T-cell (primary cell): Measurements from ENCODE around the gene HSPA1L. TPM values are rescaled to one million over a fixed set of nuclear protein-coding genes. Genes with fewer than 3 reads are reported as not detected.
"Not testable (repeated sequence)": the region's sequence is repeated elsewhere in the genome, so short reads cannot be mapped to it uniquely, and the experiment has no call there.

Experiments used
- ATAC-seq, 4 experiments: fragments of 200-7000 bp in 3 of 4; fragments of 150-1000 bp in 1 of 4; cut with Tn5 transposase; replicated peaks in 1 of 4; 1 replicate in 3 of 4; 2 replicates in 1 of 4; pipeline ENCODE4 v1.10.0; 2021; ENCODE audit warnings: moderate library complexity in 3 of 4, mild to moderate bottlenecking in 2 of 4, moderate number of reproducible peaks in 1 of 4
- CTCF ChIA-PET, 2 donors: fragments of 300-600 bp; sonication (Branson Sonifier 250); formaldehyde crosslinking; loops; one replicate each; lab custom pipeline; 2022; ENCODE audit warnings: antibody characterized with exemption in 2 of 2; lab: Charles Lee
- POLR2A ChIA-PET, 2 donors: fragments of 300-600 bp; sonication (Branson Sonifier 250); formaldehyde crosslinking; loops; one replicate each; lab custom pipeline; 2022; ENCODE audit warnings: antibody characterized with exemption in 2 of 2; lab: Charles Lee
- DNase-seq, 35 experiments: peaks; one replicate each; pipeline versions ENCODE4 v3.0.0 to v3.0.0-alpha.2; 2013 to 2023
- H3K27ac ChIP-seq: one replicate; pipeline ENCODE4 v1.5.1; 2013; ENCODE audit warnings: low read length
- H3K27me3 ChIP-seq, 2 experiments: replicated peaks in 1 of 2; 1 replicate in 1 of 2; 2 replicates in 1 of 2; pipeline versions ENCODE4 v1.6.1 to v1.7.0; 2013; ENCODE audit warnings: low read length in 1 of 2, mixed read lengths in 1 of 2; ENCODE audit not compliant: control insufficient read depth in 2 of 2, insufficient read depth in 2 of 2; ENCODE audit errors: extremely low read depth in 1 of 2
- H3K36me3 ChIP-seq, 2 donors: 1 replicate in 1 of 2; 2 replicates in 1 of 2; pipeline versions ENCODE4 v1.6.1 to v1.7.0; 2013; ENCODE audit warnings: low read length in 1 of 2; ENCODE audit not compliant: control insufficient read depth in 2 of 2, insufficient read depth in 1 of 2; ENCODE audit errors: extremely low read depth in 1 of 2
- H3K4me1 ChIP-seq, 2 experiments: 1 replicate in 1 of 2; 2 replicates in 1 of 2; pipeline versions ENCODE4 v1.6.1 to v1.7.0; 2013; ENCODE audit warnings: low read length in 2 of 2, mixed read lengths in 1 of 2; ENCODE audit not compliant: insufficient read depth in 2 of 2, control insufficient read depth in 1 of 2; ENCODE audit errors: extremely low read depth in 1 of 2
- H3K4me3 ChIP-seq, 2 donors: 1 replicate in 1 of 2; 2 replicates in 1 of 2; pipeline versions ENCODE4 v1.5.1 to v1.7.0; 2013; ENCODE audit warnings: mild to moderate bottlenecking in 2 of 2, low read length in 1 of 2, moderate library complexity in 1 of 2; ENCODE audit not compliant: control insufficient read depth in 1 of 2; ENCODE audit errors: extremely low read depth in 1 of 2
- H3K9me3 ChIP-seq: 2 replicates; pipeline ENCODE4 v1.7.0; 2013
- H3K27ac Mint-ChIP-seq, 2 donors: one replicate each; pipeline ENCODE4 v1.8.0; 2020 to 2021; ENCODE audit warnings: mild to moderate bottlenecking in 2 of 2, mixed read lengths in 2 of 2
- H3K27me3 Mint-ChIP-seq, 2 donors: one replicate each; pipeline ENCODE4 v1.8.0; 2021 to 2022; ENCODE audit warnings: mixed read lengths in 2 of 2
- H3K36me3 Mint-ChIP-seq: one replicate; pipeline ENCODE4 v1.8.0; 2021; ENCODE audit warnings: mixed read lengths
- H3K4me1 Mint-ChIP-seq, 3 donors: one replicate each; pipeline ENCODE4 v1.8.0; 2020 to 2022; ENCODE audit warnings: mixed read lengths in 3 of 3, mild to moderate bottlenecking in 1 of 3
- H3K4me3 Mint-ChIP-seq, 3 donors: one replicate each; pipeline ENCODE4 v1.8.0; 2020 to 2022; ENCODE audit warnings: mild to moderate bottlenecking in 3 of 3, mixed read lengths in 3 of 3, moderate library complexity in 3 of 3
- H3K9me3 Mint-ChIP-seq, 3 donors: one replicate each; pipeline ENCODE4 v1.8.0; 2020 to 2022; ENCODE audit warnings: mixed read lengths in 3 of 3
- WGBS: methylation state at CpG from one replicate; pipeline ENCODE4 v1.1.5; 2013; ENCODE audit warnings: missing lambda C conversion rate; ENCODE audit not compliant: insufficient coverage; 5-methylcytosine and 5-hydroxymethylcytosine counted together
- total RNA-seq, 35 experiments: library from RNA in 6 of 35; stranded (reverse) in 6 of 35; fragments of 120-200 nt in 1 of 35; gene quantifications; one replicate each; pipeline versions ENCODE4 v1.2.1 to v1.2.4 and lab custom pipeline; 2013 to 2026

Gene HSPA1L
- total RNA-seq, 5 donors from 2014 or later (not counting 1 experiment from before 2014, with no cell fraction given): 2.8 to 8.5 (median 8.1) TPM

DNA sequence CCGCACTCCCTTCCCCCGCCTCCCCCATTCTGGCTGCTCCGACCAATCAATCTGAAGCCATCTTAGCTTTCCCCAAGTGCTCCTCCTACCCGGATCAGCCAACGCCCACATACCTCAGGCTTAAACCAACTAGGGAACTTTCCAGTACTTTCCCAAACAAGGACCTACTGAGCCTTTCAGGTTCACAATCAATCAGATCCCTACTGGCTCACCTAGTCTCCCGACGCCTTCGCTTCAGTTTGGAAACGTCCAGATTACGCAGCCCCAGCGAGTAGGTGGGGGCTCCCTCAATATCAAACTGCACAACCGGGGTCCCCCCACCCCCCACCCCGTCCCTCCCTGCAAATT, 432 bp downstream of the HSPA1L start:
- Mint-ChIP-seq H3K4me3 (peak overlapping the region; percentile 89 to 92 (median 90)), H3K4me1 (peaks cover 30 to 55% (median 40%) of the 10 kb centered on the region in 3 donors), H3K27me3 (no peaks in the 10 kb centered on the region), H3K36me3 (peaks cover 16% of the 10 kb centered on the region), H3K27ac (peak overlapping the region; percentile 90 to 94), H3K9me3 (no peaks in the 10 kb centered on the region)
- 0% methylated on average over 12 of the region's 13 CpGs for WGBS
- ATAC-seq (peak; percentile 43 to 68 (median 48)), DNase-seq (peak in 28 of 35 experiments; percentile 26 to 83 (median 50))
- ChIA-PET POLR2A (interaction anchor here in 1 of 2 donors (0.6 to 0.8 kb wide), 2 partner anchors 8 to 304 kb away, joined by 5 to 16 read pairs; partner anchors contain the start of gene LSM2), CTCF (interaction anchor here in 1 of 2 donors (0.7 to 1.1 kb wide), 5 partner anchors 8 to 85 kb away, joined by 3 to 6 read pairs (median 4); partner anchors contain the start of genes DDAH2 and LSM2)
- Histone ChIP-seq H3K4me1 (peaks cover 9 to 44% of the 10 kb centered on the region in 2 experiments), H3K9me3 (no peaks in the 10 kb centered on the region), H3K4me3 (peak overlapping the region; percentile 88 to 90), H3K36me3 (peaks cover 8 to 20% of the 10 kb centered on the region in 2 donors), H3K27ac (peak overlapping the region; percentile 69), H3K27me3 (no peaks in the 10 kb centered on the region)

DNA sequence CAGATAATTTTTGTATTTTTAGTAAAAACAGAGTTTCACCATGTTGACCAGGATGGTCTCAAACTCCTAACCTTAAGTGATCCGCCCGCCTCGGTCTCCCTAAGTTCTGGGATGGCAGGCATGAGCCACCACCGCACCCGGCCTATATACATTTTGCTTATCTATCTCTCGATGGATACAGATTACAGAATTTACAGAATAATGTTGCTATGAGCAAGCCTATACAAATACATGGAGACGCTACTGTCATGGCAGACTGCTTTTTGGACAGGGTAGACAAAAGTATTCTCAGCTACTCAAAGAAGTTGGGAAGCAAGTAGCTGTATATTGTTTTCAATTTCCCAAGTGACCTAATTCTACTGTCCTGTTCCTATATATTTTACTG, 1.6 kb downstream of the HSPA1L start:
- Mint-ChIP-seq H3K9me3 (no peaks in the 10 kb centered on the region), H3K36me3 (peaks cover 19% of the 10 kb centered on the region), H3K4me3 (peak overlapping the region; percentile 70 to 92 (median 90)), H3K27me3 (no peaks in the 10 kb centered on the region), H3K4me1 (peaks cover 29 to 50% (median 34%) of the 10 kb centered on the region in 3 donors), H3K27ac (peak overlapping the region; percentile 86 to 90)
- no peak for DNase-seq
- no CpG with 5 or more reads among the region's 7 CpGs for WGBS
- H3K4me3 ChIP-seq: peak overlapping the region in 1 of 2 donors; percentile 90
- peaks cover 8 to 22% of the 10 kb centered on the region in 2 donors for H3K36me3 ChIP-seq
- no peaks in the 10 kb centered on the region for H3K9me3 ChIP-seq
- H3K27ac ChIP-seq: no peak overlapping the region
- H3K4me1 ChIP-seq: peaks cover 8 to 32% of the 10 kb centered on the region in 2 experiments
- ATAC-seq: no peak
- CTCF ChIA-PET: interaction anchor here (0.6 to 1.1 kb wide), 2 partner anchors 17 to 99 kb away, joined by 3 to 6 read pairs; no protein-coding TSS in a partner anchor
- no peaks in the 10 kb centered on the region for H3K27me3 ChIP-seq
- POLR2A ChIA-PET: no interaction called here

DNA sequence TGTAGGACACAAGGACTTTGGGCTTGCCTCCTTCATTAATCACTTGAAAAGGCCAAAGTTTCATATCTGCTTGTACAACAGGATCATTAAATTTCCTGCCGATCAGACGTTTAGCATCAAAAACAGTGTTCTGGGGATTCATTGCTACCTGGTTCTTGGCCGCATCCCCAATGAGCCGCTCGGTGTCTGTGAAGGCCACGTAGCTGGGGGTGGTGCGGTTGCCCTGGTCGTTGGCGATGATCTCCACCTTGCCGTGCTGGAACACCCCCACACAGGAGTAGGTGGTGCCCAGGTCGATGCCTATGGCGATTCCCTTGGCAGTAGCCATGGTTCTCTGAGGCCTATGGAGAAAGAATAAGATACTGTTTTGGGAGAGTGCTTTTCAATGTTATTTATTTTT, 3.4 kb downstream of the HSPA1L start:
- Histone ChIP-seq H3K27ac (no peak overlapping the region), H3K4me3 (no peak overlapping the region), H3K9me3 (no peaks in the 10 kb centered on the region), H3K27me3 (no peaks in the 10 kb centered on the region), H3K36me3 (peaks cover 8 to 22% of the 10 kb centered on the region in 2 donors), H3K4me1 (peaks cover 5 to 35% of the 10 kb centered on the region in 2 experiments)
- Mint-ChIP-seq H3K4me3 (no peak overlapping the region), H3K9me3 (no peaks in the 10 kb centered on the region), H3K27me3 (no peaks in the 10 kb centered on the region), H3K27ac (no peak overlapping the region), H3K4me1 (peaks cover 24 to 42% (median 25%) of the 10 kb centered on the region in 3 donors), H3K36me3 (peaks cover 19% of the 10 kb centered on the region)
- DNase-seq (no peak), ATAC-seq (no peak)
- ChIA-PET CTCF (no interaction called here), POLR2A (interaction anchor here in 1 of 2 donors (0.7 kb wide), 1 partner anchor 154 kb away, joined by 3 read pairs; no protein-coding TSS in a partner anchor)
- WGBS: 94% methylated on average over 5 of the region's 12 CpGs

DNA sequence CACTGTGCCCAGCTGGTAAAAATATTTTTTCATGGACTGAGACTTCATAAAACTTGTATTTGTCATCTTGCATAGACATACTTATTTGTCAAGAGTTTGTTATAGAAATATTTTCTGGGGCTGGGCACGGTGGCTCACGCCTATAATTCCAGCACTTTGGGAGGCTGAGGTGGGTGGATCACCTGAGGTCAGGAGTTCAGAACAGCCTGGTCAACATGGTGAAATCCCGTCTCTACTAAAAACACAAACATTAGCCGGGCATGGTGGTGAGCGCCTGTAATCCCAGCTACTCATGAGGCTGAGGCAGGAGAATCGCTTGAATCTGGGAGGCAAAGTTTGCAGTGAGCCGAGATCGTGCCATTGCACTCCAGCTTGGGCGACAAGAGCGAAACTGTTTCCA, 6.5 kb downstream of the HSPA1L start:
- H3K27me3 Mint-ChIP-seq, ATAC-seq, H3K27ac ChIP-seq, H3K9me3 Mint-ChIP-seq, H3K4me3 Mint-ChIP-seq, CTCF ChIA-PET, H3K9me3 ChIP-seq, POLR2A ChIA-PET, H3K27me3 ChIP-seq, H3K27ac Mint-ChIP-seq, H3K4me3 ChIP-seq, DNase-seq: not testable (repeated sequence)
- WGBS: no CpG with 5 or more reads among the region's 10 CpGs
- peaks cover 9 to 45% of the 10 kb centered on the region in 2 experiments for H3K4me1 ChIP-seq
- Mint-ChIP-seq H3K4me1 (peaks cover 27 to 44% (median 29%) of the 10 kb centered on the region in 3 donors), H3K36me3 (peaks cover 19% of the 10 kb centered on the region)
- H3K36me3 ChIP-seq: peaks cover 8 to 25% of the 10 kb centered on the region in 2 donors

DNA sequence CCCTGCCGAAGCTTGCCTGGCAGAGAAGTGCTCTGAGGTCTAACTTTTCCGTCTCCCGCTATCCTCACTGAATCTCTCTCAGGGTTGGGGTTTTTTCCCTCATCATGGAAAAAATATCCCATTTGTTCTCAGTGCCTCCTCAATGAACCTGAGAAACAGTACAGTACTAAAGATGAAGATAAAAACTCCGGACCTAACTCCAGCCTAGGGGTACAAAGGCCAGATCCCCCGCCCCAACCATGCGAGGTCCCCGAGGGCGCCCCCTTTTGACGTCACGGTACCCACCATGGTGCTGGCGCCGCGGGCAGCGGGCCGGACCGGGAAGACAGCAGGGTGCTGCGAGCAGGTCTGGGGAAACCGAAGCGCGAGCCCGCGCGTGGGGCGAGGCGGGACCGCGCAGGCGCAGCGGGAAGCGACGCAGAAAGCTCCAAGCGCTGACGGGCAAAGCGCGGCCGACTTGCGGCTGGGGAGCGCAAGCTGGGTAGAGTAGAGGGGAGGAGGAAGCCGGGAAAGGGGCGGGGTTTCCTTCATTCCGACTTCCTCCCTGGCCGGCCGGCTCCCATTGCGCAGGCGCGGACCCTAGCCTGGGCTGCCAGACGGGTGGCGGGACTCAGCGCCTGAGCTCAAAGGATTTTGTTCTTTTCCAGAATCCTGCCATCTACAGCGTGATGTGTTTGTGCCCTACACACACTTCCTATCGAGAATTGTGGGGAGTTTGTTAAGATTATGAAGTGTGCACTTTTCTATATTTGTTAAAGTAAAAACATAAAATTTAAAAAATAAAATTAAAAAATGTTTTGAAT, 8.4 kb downstream of the HSPA1L start, which contains the start of gene LSM2:
TSS of gene LSM2 (minus strand) at position 497 of the 803 bp plus-strand sequence. CDS start at position 288, 209 bp downstream.
- peaks cover 18 to 33% (median 21%) of the 10 kb centered on the region in 3 donors for H3K4me1 Mint-ChIP-seq
- H3K4me3 Mint-ChIP-seq: peak within 1 kb of the TSS; percentile 83 to 90 (median 89)
- Histone ChIP-seq H3K36me3 (peaks cover 8 to 33% of the 10 kb centered on the region in 2 donors), H3K27ac (peak within 1 kb of the TSS; percentile 80), H3K4me1 (peaks cover 8 to 30% of the 10 kb centered on the region in 2 experiments), H3K27me3 (no peaks in the 10 kb centered on the region), H3K9me3 (no peaks in the 10 kb centered on the region), H3K4me3 (peak within 1 kb of the TSS; percentile 64 to 79)
- CTCF ChIA-PET: interaction anchor here (0.6 to 1.9 kb wide), 12 partner anchors 8 to 312 kb away, joined by 3 to 9 read pairs (median 4); partner anchors contain the start of genes HSPA1A (in 1 of the 2), HSPA1L (in 1 of the 2), NFKBIL1 (in 1 of the 2) and VARS1 (in 1 of the 2)
- H3K27ac Mint-ChIP-seq: peak within 1 kb of the TSS; percentile 91 to 94
- ATAC-seq (peak; percentile 98 to 99 (median 98)), DNase-seq (peak; percentile 90 to 98 (median 96))
- 0% methylated on average over 41 of the region's 51 CpGs for WGBS
- no peaks in the 10 kb centered on the region for H3K9me3 Mint-ChIP-seq
- peaks cover 25% of the 10 kb centered on the region for H3K36me3 Mint-ChIP-seq
- POLR2A ChIA-PET: interaction anchor here in 1 of 2 donors (0.5 to 1.7 kb wide), 8 partner anchors 9 to 899 kb away, joined by 3 to 5 read pairs (median 4); partner anchors contain the start of genes HSPA1A, HSPA1B, HSPA1L and NEU1
- H3K27me3 Mint-ChIP-seq: no peaks in the 10 kb centered on the region
